Measurements from ENCODE around the gene BBOX1.
"Not testable (repeated sequence)": the region's sequence is repeated elsewhere in the genome, so short reads cannot be mapped to it uniquely, and the experiment has no call there.

BBOX1 gene

GRCh38 chr11:27130806-27131205, 90.2 kb downstream of the BBOX1 start:
- DNase-seq (ENCODE audit: low read depth): no peak

GRCh38 chr11:27135924-27136329, 95.3 kb downstream of the BBOX1 start:
- DNase-seq (ENCODE audit: low read depth): not testable (repeated sequence)

- no peak for DNase-seq (ENCODE audit: low read depth)
Measured at GRCh38 chr11:27138716-27139115, 98.1 kb downstream of the BBOX1 start.

- DNase-seq (ENCODE audit: low read depth): no peak
Measured at GRCh38 chr11:27139742-27140367, 99.2 kb downstream of the BBOX1 start.

GRCh38 chr11:27141576-27141975, 101.0 kb downstream of the BBOX1 start:
- DNase-seq (ENCODE audit: low read depth): no peak

- no peak for DNase-seq (ENCODE audit: low read depth)
Measured at GRCh38 chr11:27147916-27148315, 107.3 kb downstream of the BBOX1 start.

- no peak for DNase-seq (ENCODE audit: low read depth)
Measured at GRCh38 chr11:27148506-27148905, 107.9 kb downstream of the BBOX1 start.

- no peak for DNase-seq (ENCODE audit: low read depth)
Measured at GRCh38 chr11:27150098-27150497, 109.5 kb downstream of the BBOX1 start.

- no peak for DNase-seq (ENCODE audit: low read depth)
Measured at GRCh38 chr11:27153136-27153535, 112.5 kb downstream of the BBOX1 start.

- DNase-seq (ENCODE audit: low read depth): no peak
Measured at GRCh38 chr11:27158456-27159334, 118.1 kb downstream of the BBOX1 start.

- no peak for DNase-seq (ENCODE audit: low read depth)
Measured at GRCh38 chr11:27159335-27159679, 118.7 kb downstream of the BBOX1 start.

GRCh38 chr11:27161071-27161470, 120.5 kb downstream of the BBOX1 start:
- DNase-seq (ENCODE audit: low read depth): no peak

- DNase-seq (ENCODE audit: low read depth): no peak
Measured at GRCh38 chr11:27162237-27162636, 121.6 kb downstream of the BBOX1 start.

GRCh38 chr11:27166130-27166529, 125.5 kb downstream of the BBOX1 start:
- no peak for DNase-seq (ENCODE audit: low read depth)

- no peak for DNase-seq (ENCODE audit: low read depth)
Measured at GRCh38 chr11:27171376-27171958, 130.9 kb downstream of the BBOX1 start.

- DNase-seq (ENCODE audit: low read depth): no peak
Measured at GRCh38 chr11:27173545-27173944, 132.9 kb downstream of the BBOX1 start.

- no peak for DNase-seq (ENCODE audit: low read depth)
Measured at GRCh38 chr11:27174021-27174420, 133.4 kb downstream of the BBOX1 start.

GRCh38 chr11:27174672-27175210, 134.1 kb downstream of the BBOX1 start:
- DNase-seq (ENCODE audit: low read depth): no peak

- DNase-seq (ENCODE audit: low read depth): not testable (repeated sequence)
Measured at GRCh38 chr11:27175562-27175961, 134.9 kb downstream of the BBOX1 start.

All from activated T-helper 9 cell treated with anti-CD3 and anti-CD28 coated beads, Interleukin-2, amount 50 U/mL, for 16 hours (primary cell).